ENCODE measurements around the gene KRTAP9-6. TPM values are rescaled to one million over a fixed set of nuclear protein-coding genes. Genes with fewer than 3 reads are reported as not detected.
"Not testable (repeated sequence)": the region's sequence is repeated elsewhere in the genome, so short reads cannot be mapped to it uniquely, and the experiment has no call there.

The KRTAP9-6 gene, protein sequence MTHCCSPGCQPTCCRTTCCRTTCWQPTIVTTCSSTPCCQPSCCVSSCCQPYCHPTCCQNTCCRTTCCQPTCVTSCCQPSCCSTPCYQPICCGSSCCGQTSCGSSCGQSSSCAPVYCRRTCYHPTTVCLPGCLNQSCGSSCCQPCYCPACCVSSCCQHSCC
- total RNA-seq = not detected

DNA sequence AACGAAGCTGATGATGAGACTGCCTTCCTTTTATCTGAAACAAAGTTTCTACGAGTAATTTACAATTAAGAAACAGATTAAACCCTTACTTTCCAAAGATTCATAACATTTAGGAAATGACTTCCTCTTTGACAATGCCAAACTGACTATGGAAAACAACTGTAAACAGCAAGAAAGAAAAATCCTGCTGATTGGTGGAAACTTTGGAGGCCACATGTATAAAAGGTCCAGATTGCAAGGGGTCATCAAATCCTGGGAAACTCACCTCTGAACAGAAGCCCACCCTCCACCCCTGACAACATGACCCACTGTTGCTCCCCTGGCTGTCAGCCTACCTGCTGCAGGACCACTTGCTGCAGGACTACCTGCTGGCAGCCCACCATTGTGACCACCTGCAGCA lies at the start of gene KRTAP9-6:
KRTAP9-6 (plus strand) TSS at position 301 of the 400 bp plus-strand sequence; CDS start at position 301, 0 bp downstream.
- no peaks in the 10 kb centered on the region for H3K36me3 Mint-ChIP-seq
- no peaks in the 10 kb centered on the region for H3K9me3 Mint-ChIP-seq
- ATAC-seq (no peak), DNase-seq (ENCODE audit: low spot score in 2 of 2) (no peak)
- H3K27ac Mint-ChIP-seq = no peak within 1 kb of the TSS

DNA sequence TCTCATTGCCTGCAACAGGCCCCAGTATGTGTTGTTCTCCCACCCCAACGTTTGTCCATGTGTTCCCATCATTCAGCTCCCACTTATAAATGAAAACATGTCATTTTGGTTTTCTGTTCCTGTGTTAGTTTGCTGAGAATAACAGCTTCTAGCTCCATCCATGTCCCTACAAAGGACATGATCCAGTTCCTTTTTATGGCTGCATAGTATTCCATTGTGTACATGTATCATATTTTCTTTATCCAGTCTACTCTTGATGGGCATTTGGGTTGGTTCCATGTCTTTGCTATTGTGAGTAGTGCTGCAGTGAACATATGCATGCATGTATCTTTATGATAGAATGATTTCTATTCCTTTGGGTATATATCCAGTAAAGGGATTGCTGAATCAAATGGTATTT lies 49.5 kb upstream of the KRTAP9-6 start:
- Mint-ChIP-seq H3K9me3 (peaks cover 4 to 16% of the 10 kb centered on the region in 2 donors), H3K36me3 (peaks cover 5 to 19% of the 10 kb centered on the region in 2 donors), H3K27ac (no peak overlapping the region)
- ATAC-seq (no peak), DNase-seq (ENCODE audit: low spot score in 2 of 2) (no peak)

DNA sequence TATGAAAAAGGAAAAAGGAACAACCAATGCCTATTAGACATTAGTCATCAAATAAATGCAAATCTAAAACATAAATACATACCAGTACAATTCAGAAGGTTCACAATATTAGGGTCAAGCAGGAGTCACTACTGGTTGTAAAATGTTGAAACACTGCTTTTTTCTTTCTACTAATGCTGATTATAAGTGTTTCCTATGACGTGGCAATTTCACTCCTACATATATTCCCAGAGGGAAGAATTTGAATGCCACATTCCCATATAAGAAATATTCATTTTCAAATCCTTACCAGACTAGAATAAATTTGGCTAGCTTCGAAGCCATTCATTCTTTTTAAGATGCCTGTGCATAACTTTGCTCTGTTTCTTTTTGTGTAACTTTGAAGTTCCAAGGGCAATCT lies 41.4 kb upstream of the KRTAP9-6 start:
- DNase-seq (ENCODE audit: low spot score in 2 of 2) (no peak), ATAC-seq (no peak)
- peaks cover 4 to 20% of the 10 kb centered on the region in 2 donors for H3K9me3 Mint-ChIP-seq
- H3K36me3 Mint-ChIP-seq = peaks cover 5 to 16% of the 10 kb centered on the region in 2 donors
- no peak overlapping the region for H3K27ac Mint-ChIP-seq

DNA sequence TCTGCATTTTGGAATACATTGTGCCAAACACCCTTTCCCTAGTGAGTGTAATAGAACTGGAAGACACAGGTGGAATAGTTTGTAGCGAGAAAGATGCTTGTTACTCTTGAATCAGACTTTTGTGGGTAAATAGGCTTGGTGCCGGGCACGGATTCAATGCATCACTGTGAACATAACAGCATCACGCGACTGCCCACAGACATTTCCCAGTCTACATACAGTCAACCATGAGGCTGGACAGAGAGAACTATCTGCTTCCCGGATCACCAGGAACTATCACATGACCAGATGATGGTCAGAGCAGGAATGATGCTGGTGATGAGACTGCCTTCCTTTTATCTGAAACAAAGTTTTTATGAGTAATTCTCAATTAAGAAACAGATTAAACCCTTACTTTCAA lies 39.1 kb upstream of the KRTAP9-6 start:
- DNase-seq (ENCODE audit: low spot score in 2 of 2) = no peak
- no peak for ATAC-seq
- peaks cover 0 to under 1% of the 10 kb centered on the region in 2 donors for H3K36me3 Mint-ChIP-seq
- H3K27ac Mint-ChIP-seq = no peak overlapping the region
- peaks cover 0 to 4% of the 10 kb centered on the region in 2 donors for H3K9me3 Mint-ChIP-seq

DNA sequence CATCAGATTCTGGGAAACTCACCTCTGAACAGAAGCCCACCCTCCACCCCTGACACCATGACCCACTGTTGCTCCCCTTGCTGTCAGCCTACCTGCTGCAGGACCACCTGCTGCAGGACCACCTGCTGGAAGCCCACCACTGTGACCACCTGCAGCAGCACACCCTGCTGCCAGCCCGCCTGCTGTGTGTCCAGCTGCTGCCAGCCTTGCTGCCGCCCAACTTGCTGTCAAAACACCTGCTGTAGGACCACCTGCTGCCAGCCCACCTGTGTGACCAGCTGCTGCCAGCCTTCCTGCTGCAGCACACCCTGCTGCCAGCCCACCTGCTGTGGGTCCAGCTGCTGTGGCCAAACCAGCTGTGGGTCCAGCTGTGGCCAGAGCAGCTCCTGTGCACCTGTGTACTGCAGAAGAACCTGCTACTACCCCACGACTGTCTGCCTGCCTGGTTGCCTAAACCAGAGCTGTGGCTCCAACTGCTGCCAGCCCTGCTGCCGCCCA lies 38.5 kb upstream of the KRTAP9-6 start, which contains the start of gene KRTAP9-2:
KRTAP9-2 (plus strand) TSS at position 51 of the 498 bp plus-strand sequence; CDS start at position 58, 7 bp downstream.
- not testable (repeated sequence) for H3K36me3 Mint-ChIP-seq

DNA sequence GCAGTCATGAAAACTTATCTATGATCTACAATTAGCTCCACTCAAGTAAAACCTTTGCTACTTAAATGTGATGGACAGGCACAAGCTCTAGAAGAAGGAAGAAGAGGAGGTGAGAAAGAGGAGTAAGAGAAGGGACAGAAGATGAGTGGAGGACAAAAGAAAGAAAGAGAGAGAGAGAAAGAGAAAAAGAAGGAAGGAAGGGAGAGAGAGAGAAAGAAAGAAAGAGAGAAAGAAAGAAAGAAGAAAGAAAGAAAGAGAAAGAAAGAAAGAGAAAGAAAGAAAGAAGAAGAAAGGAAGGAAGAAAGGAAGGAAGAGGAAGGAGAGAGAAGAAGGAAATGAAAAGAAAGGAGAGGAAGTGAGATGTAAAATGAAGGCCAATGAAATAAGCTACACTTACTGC lies 35.1 kb upstream of the KRTAP9-6 start:
- Mint-ChIP-seq H3K36me3 (no peaks in the 10 kb centered on the region), H3K9me3 (no peaks in the 10 kb centered on the region), H3K27ac (no peak overlapping the region)
- ATAC-seq = no peak
- DNase-seq (ENCODE audit: low spot score in 2 of 2) = no peak

More for the DNA sequence above, 38.5 kb upstream of the KRTAP9-6 start, which contains the start of gene KRTAP9-2:
- ATAC-seq; DNase-seq (ENCODE audit: low spot score in 2 of 2); H3K9me3 Mint-ChIP-seq; H3K27ac Mint-ChIP-seq: not testable (repeated sequence)

DNA sequence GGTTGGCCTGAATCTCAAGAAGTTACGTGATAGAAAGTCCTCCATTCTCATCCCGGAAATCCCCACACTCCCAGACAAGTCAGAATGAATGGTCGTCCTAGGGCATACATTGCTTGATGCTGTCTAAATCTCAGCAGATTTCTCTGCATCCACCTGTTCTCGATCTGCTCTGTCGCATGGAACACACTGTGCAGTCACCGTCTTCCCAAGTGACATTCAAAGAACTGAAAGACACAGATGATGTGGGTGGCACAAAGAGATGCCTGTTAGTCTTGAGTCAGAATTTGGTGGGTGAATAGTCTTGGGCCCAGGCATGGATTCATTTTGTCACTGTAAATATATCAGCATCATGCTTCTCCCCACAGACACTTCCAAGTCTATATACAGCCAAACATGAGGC lies 33.4 kb upstream of the KRTAP9-6 start:
- no peaks in the 10 kb centered on the region for H3K36me3 Mint-ChIP-seq
- ATAC-seq = no peak
- H3K9me3 Mint-ChIP-seq = no peaks in the 10 kb centered on the region
- no peak overlapping the region for H3K27ac Mint-ChIP-seq
- no peak for DNase-seq (ENCODE audit: low spot score in 2 of 2)

DNA sequence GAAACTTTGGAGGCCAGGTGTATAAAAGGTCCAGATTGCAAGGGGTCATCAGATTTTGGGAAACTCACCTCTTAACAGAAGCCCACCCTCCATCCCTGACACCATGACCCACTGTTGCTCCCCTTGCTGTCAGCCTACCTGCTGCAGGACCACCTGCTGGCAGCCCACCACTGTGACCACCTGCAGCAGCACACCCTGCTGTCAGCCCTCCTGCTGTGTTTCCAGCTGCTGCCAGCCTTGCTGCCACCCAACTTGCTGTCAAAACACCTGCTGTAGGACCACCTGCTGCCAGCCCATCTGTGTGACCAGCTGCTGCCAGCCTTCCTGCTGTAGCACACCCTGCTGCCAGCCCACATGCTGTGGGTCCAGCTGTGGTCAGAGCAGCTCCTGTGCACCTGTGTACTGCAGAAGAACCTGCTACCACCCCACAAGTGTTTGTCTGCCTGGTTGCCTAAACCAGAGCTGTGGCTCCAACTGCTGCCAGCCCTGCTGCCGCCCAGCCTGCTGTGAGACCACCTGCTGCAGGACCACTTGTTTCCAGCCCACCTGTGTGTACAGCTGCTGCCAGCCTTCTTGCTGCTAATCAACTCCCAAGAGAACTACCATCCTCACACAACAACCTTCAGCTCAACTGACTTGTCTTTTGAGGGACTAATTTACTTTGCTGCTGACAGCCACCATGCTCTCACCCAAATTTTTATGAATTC lies 32.6 kb upstream of the KRTAP9-6 start, which contains the start of gene KRTAP9-3:
KRTAP9-3 (plus strand) TSS at position 51 of the 707 bp plus-strand sequence; CDS start at position 104, 53 bp downstream.
- not testable (repeated sequence) for DNase-seq (ENCODE audit: low spot score in 2 of 2); H3K27ac Mint-ChIP-seq; ATAC-seq; H3K9me3 Mint-ChIP-seq; H3K36me3 Mint-ChIP-seq

DNA sequence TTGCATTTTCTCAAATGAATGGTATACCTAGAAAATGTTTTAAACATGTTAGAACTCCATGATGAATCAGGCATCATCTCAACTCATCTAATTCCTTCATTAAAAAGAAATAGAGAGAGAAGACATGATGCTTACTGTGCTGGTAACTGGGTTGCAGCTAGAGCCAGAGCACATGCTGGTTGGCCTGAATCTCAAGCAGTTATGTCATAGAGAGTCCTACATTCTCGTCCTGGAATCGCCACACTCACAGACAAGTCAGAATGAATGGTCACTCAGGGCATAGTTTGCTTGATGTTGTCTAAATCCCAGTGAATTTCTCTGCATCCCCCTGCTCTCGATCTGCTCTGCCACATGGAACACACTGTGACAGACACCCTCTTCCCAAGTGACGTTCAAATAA lies 28.1 kb upstream of the KRTAP9-6 start:
- not testable (repeated sequence) for ATAC-seq; DNase-seq (ENCODE audit: low spot score in 2 of 2); H3K36me3 Mint-ChIP-seq; H3K9me3 Mint-ChIP-seq; H3K27ac Mint-ChIP-seq

DNA sequence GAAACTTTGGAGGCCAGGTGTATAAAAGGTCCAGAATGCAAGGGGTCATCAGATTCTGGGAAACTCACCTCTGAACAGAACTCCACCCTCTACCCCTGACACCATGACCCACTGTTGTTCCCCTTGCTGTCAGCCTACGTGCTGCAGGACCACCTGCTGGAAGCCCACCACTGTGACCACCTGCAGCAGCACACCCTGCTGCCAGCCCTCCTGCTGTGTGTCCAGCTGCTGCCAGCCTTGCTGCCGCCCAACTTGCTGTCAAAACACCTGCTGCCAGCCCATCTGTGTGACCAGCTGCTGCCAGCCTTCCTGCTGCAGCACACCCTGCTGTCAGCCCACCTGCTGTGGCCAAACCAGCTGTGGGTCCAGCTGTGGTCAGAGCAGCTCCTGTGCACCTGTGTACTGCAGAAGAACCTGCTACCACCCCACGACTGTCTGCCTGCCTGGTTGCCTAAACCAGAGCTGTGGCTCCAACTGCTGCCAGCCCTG lies 27.2 kb upstream of the KRTAP9-6 start, which contains the start of gene KRTAP9-8:
KRTAP9-8 (plus strand) TSS at position 51 of the 489 bp plus-strand sequence; CDS start at position 104, 53 bp downstream.
- H3K36me3 Mint-ChIP-seq, H3K27ac Mint-ChIP-seq, ATAC-seq: not testable (repeated sequence)

DNA sequence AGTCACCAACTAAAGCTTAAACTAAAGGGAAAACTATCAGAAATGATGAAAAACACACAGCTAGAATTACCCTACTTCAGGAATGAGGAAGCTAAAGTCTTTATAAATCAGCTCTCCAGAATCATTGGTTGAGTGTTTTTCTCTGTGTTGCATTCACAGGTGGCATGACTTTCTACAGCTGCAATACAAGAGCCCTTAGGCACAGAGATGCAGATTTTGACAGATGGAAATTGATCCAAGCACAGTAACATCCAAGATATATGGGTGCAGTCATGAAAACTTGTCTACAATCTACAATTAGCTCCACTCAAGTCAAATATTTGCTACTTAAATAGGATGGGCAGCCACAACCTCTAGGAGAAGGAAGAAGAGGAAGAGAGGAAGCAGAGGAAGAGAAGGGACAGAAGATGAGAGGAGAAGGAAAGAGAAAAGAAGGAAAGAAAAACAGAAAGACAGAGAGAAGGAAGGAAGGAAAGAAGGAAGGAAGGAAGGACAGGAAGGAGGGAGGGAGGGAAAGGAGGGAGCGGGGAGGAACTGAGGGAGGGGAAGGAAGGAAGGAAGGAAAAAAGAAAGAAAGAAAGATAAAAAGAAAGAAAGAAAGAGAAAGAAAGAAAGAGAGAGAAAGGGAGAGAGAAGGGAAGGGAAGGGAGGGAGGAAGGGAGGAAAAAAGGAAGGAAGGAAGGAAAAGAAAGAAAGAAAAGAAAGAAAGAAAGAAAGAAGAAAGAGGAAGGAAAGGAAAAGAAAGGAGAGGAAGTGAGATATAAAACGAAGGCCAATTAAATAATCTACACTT lies 18.0 kb upstream of the KRTAP9-6 start:
- peak overlapping the region in 1 of 2 donors; percentile 5 for H3K27ac Mint-ChIP-seq
- not testable (repeated sequence) for DNase-seq (ENCODE audit: low spot score in 2 of 2); H3K36me3 Mint-ChIP-seq; H3K9me3 Mint-ChIP-seq; ATAC-seq

More for the DNA sequence above, 27.2 kb upstream of the KRTAP9-6 start, which contains the start of gene KRTAP9-8:
- not testable (repeated sequence) for DNase-seq (ENCODE audit: low spot score in 2 of 2); H3K9me3 Mint-ChIP-seq

DNA sequence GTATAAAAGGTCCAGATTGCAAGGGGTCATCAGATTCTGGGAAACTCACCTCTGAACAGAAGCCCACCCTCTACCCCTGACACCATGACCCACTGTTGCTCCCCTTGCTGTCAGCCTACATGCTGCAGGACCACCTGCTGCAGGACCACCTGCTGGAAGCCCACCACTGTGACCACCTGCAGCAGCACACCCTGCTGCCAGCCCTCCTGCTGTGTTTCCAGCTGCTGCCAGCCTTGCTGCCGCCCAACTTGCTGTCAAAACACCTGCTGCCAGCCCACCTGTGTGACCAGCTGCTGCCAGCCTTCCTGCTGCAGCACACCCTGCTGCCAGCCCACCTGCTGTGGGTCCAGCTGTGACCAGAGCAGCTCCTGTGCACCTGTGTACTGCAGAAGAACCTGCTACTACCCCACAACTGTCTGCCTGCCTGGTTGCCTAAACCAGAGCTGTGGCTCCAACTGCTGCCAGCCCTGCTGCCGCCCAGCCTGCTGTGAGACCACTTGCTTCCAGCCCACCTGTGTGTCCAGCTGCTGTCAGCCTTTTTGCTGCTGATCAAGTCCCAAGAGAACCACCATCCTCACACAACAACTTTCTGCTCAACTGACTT lies 15.4 kb upstream of the KRTAP9-6 start, which contains the start of gene KRTAP9-4:
KRTAP9-4 (plus strand) TSS at position 51 of the 604 bp plus-strand sequence; CDS start at position 85, 34 bp downstream.
- not testable (repeated sequence) for H3K27ac Mint-ChIP-seq; ATAC-seq; DNase-seq (ENCODE audit: low spot score in 2 of 2); H3K36me3 Mint-ChIP-seq; H3K9me3 Mint-ChIP-seq

DNA sequence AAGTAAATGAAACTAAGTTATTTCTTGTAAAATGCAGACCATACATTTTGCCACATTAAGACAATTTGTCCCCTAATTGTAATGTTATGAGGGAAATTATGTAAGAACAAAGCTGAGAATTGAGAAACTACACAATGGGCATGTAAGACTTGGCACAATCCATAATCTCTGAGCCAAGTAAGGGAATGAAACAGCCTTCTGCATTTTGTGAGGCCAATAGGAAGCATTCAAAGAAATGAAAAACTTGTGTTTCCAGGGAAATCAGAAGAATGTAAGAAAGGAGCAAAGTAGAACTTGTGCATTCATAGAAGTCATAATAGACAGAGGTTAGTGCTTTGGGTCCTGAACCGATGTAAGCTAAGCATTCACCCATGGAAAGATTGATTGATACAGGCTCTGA lies 13.9 kb upstream of the KRTAP9-6 start:
- Mint-ChIP-seq H3K36me3 (no peaks in the 10 kb centered on the region), H3K9me3 (no peaks in the 10 kb centered on the region), H3K27ac (no peak overlapping the region)
- no peak for ATAC-seq
- DNase-seq (ENCODE audit: low spot score in 2 of 2) = no peak

DNA sequence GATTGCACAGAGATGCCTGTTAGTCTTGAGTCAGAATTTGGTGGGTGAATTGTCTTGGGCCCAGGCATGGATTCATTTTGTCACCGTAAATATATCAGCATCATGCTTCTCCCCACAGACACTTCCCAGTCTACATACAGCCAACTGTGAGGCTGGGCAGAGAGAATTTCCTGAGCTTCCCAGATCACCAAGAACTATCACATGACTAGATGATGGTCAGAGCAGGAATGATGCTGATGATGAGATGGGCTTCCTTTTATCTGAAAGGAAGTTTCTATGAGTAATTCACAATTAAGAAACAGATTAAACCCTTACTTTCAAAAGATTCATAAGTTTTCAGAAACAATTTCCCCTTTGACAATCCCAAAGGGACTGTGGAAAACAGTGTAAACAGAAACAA lies 10.3 kb upstream of the KRTAP9-6 start:
- H3K27ac Mint-ChIP-seq = no peak overlapping the region
- ATAC-seq (no peak), DNase-seq (ENCODE audit: low spot score in 2 of 2) (no peak)
- no peaks in the 10 kb centered on the region for H3K9me3 Mint-ChIP-seq
- H3K36me3 Mint-ChIP-seq = no peaks in the 10 kb centered on the region

DNA sequence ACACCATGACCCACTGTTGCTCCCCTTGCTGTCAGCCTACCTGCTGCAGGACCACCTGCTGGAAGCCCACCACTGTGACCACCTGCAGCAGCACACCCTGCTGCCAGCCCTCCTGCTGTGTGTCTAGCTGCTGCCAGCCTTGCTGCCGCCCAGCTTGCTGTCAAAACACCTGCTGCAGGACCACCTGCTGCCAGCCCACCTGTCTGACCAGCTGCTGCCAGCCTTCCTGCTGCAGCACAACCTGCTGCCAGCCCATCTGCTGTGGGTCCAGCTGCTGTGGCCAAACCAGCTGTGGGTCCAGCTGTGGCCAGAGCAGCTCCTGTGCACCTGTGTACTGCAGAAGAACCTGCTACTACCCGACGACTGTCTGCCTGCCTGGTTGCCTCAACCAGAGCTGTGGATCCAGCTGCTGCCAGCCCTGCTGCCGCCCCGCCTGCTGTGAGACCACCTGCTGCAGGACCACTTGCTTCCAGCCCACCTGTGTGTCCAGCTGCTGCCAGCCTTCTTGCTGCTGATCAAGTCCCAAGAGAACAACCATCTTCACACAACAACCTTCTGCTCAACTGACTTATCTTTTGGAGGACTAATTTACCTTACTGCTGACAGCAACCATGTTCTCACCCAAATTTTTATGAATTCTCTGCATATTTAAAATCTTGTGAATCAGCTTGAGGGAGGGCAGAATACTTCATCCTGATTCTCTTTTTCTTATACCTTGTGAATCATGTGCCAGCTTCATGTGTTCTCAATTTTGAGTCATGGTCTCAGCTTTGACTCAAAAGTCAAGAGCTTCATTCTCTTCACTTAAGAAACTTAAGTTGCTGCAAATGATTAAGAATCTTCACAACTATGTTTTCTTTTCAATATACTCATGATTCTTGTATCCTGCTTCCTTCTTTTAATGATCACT lies 9.5 kb upstream of the KRTAP9-6 start, which contains the start of gene KRTAP9-9:
KRTAP9-9 (plus strand) TSS at position 4 of the 910 bp plus-strand sequence.
- not testable (repeated sequence) for H3K9me3 Mint-ChIP-seq; DNase-seq (ENCODE audit: low spot score in 2 of 2); H3K36me3 Mint-ChIP-seq; ATAC-seq; H3K27ac Mint-ChIP-seq

Measured in activated naive CD4-positive, alpha-beta T cell treated with anti-CD3 and anti-CD28 coated beads, Interleukin-2, amount 50 U/mL, for 72 hours (primary cell).